GM12878 (cell line): ENCODE measurements around the gene KIFC3.

ENCODE experiments used
- EP300 ChIP-seq, 2 experiments: fragments of 150-350 bp in 1 of 2; IDR thresholded peaks; 2 replicates each; pipeline ENCODE4 v1.6.1; 2011 to 2012; ENCODE audit warnings: low read depth in 2 of 2, low read length in 2 of 2, borderline replicate concordance in 1 of 2, improper control_type of control experiment in 1 of 2, inconsistent platforms in 1 of 2; ENCODE audit not compliant: control insufficient read depth in 1 of 2
- SIN3A ChIP-seq: IDR thresholded peaks from 2 replicates; pipeline ENCODE4 v1.6.1; 2012; ENCODE audit warnings: low read depth, low read length, improper control_type of control experiment
- SMC3 ChIP-seq: IDR thresholded peaks from 2 replicates; pipeline ENCODE4 v1.6.1; 2011; ENCODE audit warnings: low read length, improper control_type of control experiment, borderline replicate concordance
- TAF1 ChIP-seq: IDR thresholded peaks from 2 replicates; pipeline ENCODE4 v1.6.1; 2011; ENCODE audit warnings: mild to moderate bottlenecking, low read depth, low read length, borderline replicate concordance
- TF ChIP-seq, protein P1 (sequence below), 3 experiments: IDR thresholded peaks in 2 of 3; conservative IDR thresholded peaks in 1 of 3; 2 replicates each; pipeline ENCODE4 v1.5.1; 2011; ENCODE audit warnings: low read depth in 3 of 3, low read length in 3 of 3, mild to moderate bottlenecking in 3 of 3, control low read depth in 2 of 3, moderate library complexity in 2 of 3, inconsistent platforms in 1 of 3, mixed read lengths in 1 of 3; ENCODE audit not compliant: control insufficient read depth in 2 of 3, insufficient read depth in 1 of 3; ENCODE audit errors: extremely low read depth in 1 of 3

DNA sequence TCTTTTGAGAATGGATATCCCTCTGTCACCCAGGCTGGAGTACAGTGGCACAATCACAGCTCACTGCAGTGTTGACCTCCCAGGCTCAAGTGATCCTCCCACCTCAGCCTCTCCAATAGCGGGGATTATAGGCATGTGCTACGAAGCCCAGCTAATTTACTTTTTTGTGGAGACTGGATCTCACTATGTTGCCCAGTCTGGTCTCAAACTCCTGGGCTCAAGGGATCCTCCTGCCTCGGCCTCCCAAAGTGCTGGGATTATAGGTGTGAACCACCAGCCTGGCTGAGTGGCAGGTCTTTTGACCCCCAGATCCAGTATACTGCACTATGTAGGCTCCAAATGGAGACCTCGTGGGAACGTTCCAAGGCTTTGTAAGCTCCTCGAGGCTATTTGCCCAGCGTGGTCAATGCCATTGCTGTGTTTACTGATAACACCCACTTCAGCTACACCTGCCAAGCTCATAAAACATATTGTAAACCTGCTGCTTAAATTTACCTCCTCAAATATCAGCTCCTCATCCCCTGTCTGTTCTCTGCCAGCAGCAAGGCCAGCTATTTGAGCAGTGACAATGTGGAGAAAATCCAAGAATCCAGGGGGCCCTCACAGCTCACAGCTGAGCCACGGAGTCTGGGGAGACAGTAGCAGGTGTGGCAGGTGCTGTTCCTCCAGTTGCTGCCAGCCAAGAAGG is 16.2 kb upstream of the KIFC3 start:
- TF ChIP-seq EP300 (IDR thresholded peaks at IDR 0.05; ENCODE audit: borderline replicate concordance in 1 of 2, control insufficient read depth in 1 of 2, low read depth in 2 of 2, low read length in 2 of 2) (no peak), SMC3 (no peak), SIN3A (no peak), TAF1 (no peak)
- TF ChIP-seq, protein P1, sequence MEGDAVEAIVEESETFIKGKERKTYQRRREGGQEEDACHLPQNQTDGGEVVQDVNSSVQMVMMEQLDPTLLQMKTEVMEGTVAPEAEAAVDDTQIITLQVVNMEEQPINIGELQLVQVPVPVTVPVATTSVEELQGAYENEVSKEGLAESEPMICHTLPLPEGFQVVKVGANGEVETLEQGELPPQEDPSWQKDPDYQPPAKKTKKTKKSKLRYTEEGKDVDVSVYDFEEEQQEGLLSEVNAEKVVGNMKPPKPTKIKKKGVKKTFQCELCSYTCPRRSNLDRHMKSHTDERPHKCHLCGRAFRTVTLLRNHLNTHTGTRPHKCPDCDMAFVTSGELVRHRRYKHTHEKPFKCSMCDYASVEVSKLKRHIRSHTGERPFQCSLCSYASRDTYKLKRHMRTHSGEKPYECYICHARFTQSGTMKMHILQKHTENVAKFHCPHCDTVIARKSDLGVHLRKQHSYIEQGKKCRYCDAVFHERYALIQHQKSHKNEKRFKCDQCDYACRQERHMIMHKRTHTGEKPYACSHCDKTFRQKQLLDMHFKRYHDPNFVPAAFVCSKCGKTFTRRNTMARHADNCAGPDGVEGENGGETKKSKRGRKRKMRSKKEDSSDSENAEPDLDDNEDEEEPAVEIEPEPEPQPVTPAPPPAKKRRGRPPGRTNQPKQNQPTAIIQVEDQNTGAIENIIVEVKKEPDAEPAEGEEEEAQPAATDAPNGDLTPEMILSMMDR (IDR thresholded peaks at IDR 0.05 in 2 of 3, conservative IDR thresholded peaks at IDR 0.05 in 1 of 3; ENCODE audit: control insufficient read depth in 2 of 3, extremely low read depth in 1 of 3, insufficient read depth in 1 of 3, low read depth in 3 of 3, low read length in 3 of 3) = no peak
